DOHH2 (cell line): ENCODE measurements around the gene KIF1B.

Experiments
- EZH2phosphoT487 ChIP-seq: fragments of 200-600 bp; sonication (generic); IDR thresholded peaks from 2 replicates; pipeline ENCODE4 v1.6.1; 2017; ENCODE audit warnings: borderline replicate concordance, mild to moderate bottlenecking, antibody characterized with exemption, low read length, moderate library complexity, mixed read lengths
- TF ChIP-seq, protein P1 (sequence below): fragments of 200-600 bp; sonication (generic); IDR thresholded peaks from one replicate; pipeline ENCODE4 v1.5.1; 2014; ENCODE audit warnings: antibody characterized with exemption, mild to moderate bottlenecking, low read depth, low read length; ENCODE audit not compliant: poor library complexity, severe bottlenecking

DNA sequence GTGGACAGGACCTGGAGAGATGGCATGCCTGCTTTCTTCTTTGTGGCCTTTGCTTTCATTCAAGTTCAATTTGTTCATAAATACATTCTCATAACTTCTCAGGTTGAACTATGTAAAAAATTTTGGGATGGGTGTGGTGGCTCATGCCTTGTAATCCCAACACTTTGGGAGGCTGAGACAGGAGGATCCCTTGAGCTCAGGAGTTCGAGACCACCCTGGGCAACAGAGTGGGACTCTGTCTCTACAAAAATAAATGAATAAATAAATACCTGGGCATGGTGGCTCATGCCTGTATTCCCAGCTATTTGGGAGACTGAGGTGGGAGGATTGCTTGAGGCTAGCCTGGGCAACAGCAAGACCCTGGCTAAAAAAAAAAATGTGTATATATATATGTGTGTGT lies 2.1 kb downstream of the KIF1B start:
- TF ChIP-seq, protein P1, sequence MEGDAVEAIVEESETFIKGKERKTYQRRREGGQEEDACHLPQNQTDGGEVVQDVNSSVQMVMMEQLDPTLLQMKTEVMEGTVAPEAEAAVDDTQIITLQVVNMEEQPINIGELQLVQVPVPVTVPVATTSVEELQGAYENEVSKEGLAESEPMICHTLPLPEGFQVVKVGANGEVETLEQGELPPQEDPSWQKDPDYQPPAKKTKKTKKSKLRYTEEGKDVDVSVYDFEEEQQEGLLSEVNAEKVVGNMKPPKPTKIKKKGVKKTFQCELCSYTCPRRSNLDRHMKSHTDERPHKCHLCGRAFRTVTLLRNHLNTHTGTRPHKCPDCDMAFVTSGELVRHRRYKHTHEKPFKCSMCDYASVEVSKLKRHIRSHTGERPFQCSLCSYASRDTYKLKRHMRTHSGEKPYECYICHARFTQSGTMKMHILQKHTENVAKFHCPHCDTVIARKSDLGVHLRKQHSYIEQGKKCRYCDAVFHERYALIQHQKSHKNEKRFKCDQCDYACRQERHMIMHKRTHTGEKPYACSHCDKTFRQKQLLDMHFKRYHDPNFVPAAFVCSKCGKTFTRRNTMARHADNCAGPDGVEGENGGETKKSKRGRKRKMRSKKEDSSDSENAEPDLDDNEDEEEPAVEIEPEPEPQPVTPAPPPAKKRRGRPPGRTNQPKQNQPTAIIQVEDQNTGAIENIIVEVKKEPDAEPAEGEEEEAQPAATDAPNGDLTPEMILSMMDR: no peak
- TF ChIP-seq EZH2phosphoT487: no peak
